GM19025 (cell line): ENCODE data around the gene TRIM44.
"Not testable (repeated sequence)": the region's sequence is repeated elsewhere in the genome, so short reads cannot be mapped to it uniquely, and the experiment has no call there.

Experiments used
- ATAC-seq: cut with Tn5 transposase; IDR thresholded peaks from one replicate; pipeline ENCODE4 v1.9.1; 2021; ENCODE audit warnings: mild to moderate bottlenecking, low read depth, moderate library complexity; ENCODE audit not compliant: unreplicated experiment

The TRIM44 gene

GRCh38 chr11:35810045-35810645 is 147.6 kb downstream of the TRIM44 start:
- ATAC-seq, result no peak

GRCh38 chr11:35811783-35812182 is 149.2 kb downstream of the TRIM44 start:
- no peak for ATAC-seq

GRCh38 chr11:35812828-35813227 is 150.3 kb downstream of the TRIM44 start:
- ATAC-seq, result no peak

GRCh38 chr11:35814081-35814695 is 151.6 kb downstream of the TRIM44 start:
- no peak for ATAC-seq

- ATAC-seq, result no peak
Measured at GRCh38 chr11:35814720-35815305, 152.2 kb downstream of the TRIM44 start.

- ATAC-seq, result no peak
Measured at GRCh38 chr11:35815556-35816315, 153.2 kb downstream of the TRIM44 start.

GRCh38 chr11:35820614-35821013 is 158.0 kb downstream of the TRIM44 start:
- no peak for ATAC-seq

- no peak for ATAC-seq
Measured at GRCh38 chr11:35822815-35823495, 160.4 kb downstream of the TRIM44 start.

GRCh38 chr11:35823742-35824298 is 161.2 kb downstream of the TRIM44 start:
- ATAC-seq, result no peak

- no peak for ATAC-seq
Measured at GRCh38 chr11:35825386-35825785, 162.8 kb downstream of the TRIM44 start.

GRCh38 chr11:35826006-35826405 is 163.4 kb downstream of the TRIM44 start:
- ATAC-seq, result no peak

GRCh38 chr11:35826949-35827348 is 164.4 kb downstream of the TRIM44 start:
- no peak for ATAC-seq

- no peak for ATAC-seq
Measured at GRCh38 chr11:35836205-35836604, 173.6 kb downstream of the TRIM44 start.

GRCh38 chr11:35838071-35838470 is 175.5 kb downstream of the TRIM44 start:
- ATAC-seq, result no peak

GRCh38 chr11:35838697-35839367 is 176.3 kb downstream of the TRIM44 start:
- not testable (repeated sequence) for ATAC-seq

GRCh38 chr11:35839368-35840161 is 177.0 kb downstream of the TRIM44 start:
- no peak for ATAC-seq

GRCh38 chr11:35841733-35842132 is 179.2 kb downstream of the TRIM44 start:
- ATAC-seq, result no peak

GRCh38 chr11:35842958-35843357 is 180.4 kb downstream of the TRIM44 start:
- no peak for ATAC-seq

GRCh38 chr11:35844579-35844978 is 182.0 kb downstream of the TRIM44 start:
- ATAC-seq, result no peak
